Heart left ventricle (tissue), 13 donors: ENCODE results near the gene NOTCH2.

Source experiments
- POLR2A ChIP-seq, 2 donors: fragments of 450-650 bp; IDR thresholded peaks; one replicate each; pipeline ENCODE4 v1.6.1; 2017; ENCODE audit warnings: antibody characterized with exemption in 2 of 2, mild to moderate bottlenecking in 2 of 2, moderate library complexity in 2 of 2
- TF ChIP-seq, protein P1 (sequence below), 12 donors: fragments of 200-600 bp; sonication (generic) in 4 of 12; IDR thresholded peaks; one replicate each; pipeline versions ENCODE4 v1.5.0 to v1.8.0; 2018 to 2022; ENCODE audit warnings: antibody characterized with exemption in 12 of 12, mild to moderate bottlenecking in 5 of 12
- donor health status: ischemic (EF 13 %, LVEDD 7.1; RV severe dilation, severe dysfunction).
- donor health status: DM: no; HTN: yes; CAD: no.
- donor health status: DM: no; HTN: no; CAD: no.
- donor health status: ischemic (EF 25% LVEDD 6.9; RV normal size, moderate dysfunction).
- donor health status: ischemic (EF 25% LVEDD 5.7; RV mildly dilated, moderate dysfunction).
- donor health status: ischemic (EF 35%, LVEDD 5.7; RV mildly dilated, moderate dysfunction).
- donor health status: nonischemic (EF 11% LVEDD 7.7; RV severe dilation, severe dysfunction).
- donor health status: DM: yes; HTN: yes; CAD: no.
- donor health status: PGD.
- donor health status: ischemic (EF 29% LVEDD 5.4; RV normal size, mild dysfunction).
- donor health status: nonischemic (EF 23%, LVEDD 6.1; RV moderate dilation, normal function).

GRCh38 chr1:119966020-119966419, 103.4 kb downstream of the NOTCH2 start:
- TF ChIP-seq, protein P1, sequence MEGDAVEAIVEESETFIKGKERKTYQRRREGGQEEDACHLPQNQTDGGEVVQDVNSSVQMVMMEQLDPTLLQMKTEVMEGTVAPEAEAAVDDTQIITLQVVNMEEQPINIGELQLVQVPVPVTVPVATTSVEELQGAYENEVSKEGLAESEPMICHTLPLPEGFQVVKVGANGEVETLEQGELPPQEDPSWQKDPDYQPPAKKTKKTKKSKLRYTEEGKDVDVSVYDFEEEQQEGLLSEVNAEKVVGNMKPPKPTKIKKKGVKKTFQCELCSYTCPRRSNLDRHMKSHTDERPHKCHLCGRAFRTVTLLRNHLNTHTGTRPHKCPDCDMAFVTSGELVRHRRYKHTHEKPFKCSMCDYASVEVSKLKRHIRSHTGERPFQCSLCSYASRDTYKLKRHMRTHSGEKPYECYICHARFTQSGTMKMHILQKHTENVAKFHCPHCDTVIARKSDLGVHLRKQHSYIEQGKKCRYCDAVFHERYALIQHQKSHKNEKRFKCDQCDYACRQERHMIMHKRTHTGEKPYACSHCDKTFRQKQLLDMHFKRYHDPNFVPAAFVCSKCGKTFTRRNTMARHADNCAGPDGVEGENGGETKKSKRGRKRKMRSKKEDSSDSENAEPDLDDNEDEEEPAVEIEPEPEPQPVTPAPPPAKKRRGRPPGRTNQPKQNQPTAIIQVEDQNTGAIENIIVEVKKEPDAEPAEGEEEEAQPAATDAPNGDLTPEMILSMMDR (IDR thresholded peaks at IDR 0.05) = no peak
- TF ChIP-seq POLR2A (IDR thresholded peaks at IDR 0.05) = no peak
